GM12864 (cell line): ENCODE results near the gene SBNO2.

ENCODE experiments used
- DNase-seq: peaks from one replicate; pipeline ENCODE4 v3.0.0-alpha.2; 2011; ENCODE audit warnings: low read depth
- H3K4me3 ChIP-seq: 2 replicates; pipeline ENCODE4 v1.5.1; 2011; ENCODE audit warnings: mild to moderate bottlenecking, low read depth, low read length, control low read depth
- TF ChIP-seq, protein P1 (sequence below): IDR thresholded peaks from 2 replicates; pipeline ENCODE4 v1.5.1; 2011; ENCODE audit warnings: low read depth, mild to moderate bottlenecking, moderate library complexity, low read length, control low read depth, inconsistent platforms; ENCODE audit errors: missing control alignments

Gene SBNO2

DNA sequence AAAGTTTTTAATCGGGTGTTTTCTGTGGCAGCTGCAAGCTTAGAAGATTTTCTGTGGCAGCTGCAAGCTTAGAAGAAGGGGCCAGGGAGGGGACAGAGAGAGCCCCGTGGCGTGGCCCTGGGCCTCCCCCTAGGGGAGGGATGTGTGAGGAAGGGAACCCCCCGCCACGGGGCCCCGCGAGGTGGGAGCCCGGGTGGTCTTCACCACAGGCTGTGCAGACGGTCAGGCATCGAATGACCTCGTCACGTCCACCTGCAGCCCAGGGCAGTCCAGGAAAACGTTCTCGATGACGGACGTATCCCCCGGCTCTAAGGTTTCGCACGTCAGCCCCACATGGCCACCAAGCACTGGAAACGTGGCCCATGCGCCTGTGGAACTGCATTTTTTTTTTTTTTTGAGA is 87.5 kb downstream of the SBNO2 start:
- no peak for DNase-seq
- TF ChIP-seq, protein P1, sequence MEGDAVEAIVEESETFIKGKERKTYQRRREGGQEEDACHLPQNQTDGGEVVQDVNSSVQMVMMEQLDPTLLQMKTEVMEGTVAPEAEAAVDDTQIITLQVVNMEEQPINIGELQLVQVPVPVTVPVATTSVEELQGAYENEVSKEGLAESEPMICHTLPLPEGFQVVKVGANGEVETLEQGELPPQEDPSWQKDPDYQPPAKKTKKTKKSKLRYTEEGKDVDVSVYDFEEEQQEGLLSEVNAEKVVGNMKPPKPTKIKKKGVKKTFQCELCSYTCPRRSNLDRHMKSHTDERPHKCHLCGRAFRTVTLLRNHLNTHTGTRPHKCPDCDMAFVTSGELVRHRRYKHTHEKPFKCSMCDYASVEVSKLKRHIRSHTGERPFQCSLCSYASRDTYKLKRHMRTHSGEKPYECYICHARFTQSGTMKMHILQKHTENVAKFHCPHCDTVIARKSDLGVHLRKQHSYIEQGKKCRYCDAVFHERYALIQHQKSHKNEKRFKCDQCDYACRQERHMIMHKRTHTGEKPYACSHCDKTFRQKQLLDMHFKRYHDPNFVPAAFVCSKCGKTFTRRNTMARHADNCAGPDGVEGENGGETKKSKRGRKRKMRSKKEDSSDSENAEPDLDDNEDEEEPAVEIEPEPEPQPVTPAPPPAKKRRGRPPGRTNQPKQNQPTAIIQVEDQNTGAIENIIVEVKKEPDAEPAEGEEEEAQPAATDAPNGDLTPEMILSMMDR = no peak
- no peak overlapping the region for H3K4me3 ChIP-seq

- TF ChIP-seq, protein P1 = no peak
- no peak for DNase-seq
- no peak overlapping the region for H3K4me3 ChIP-seq
Measured at GRCh38 chr19:1085676-1086442, 88.2 kb downstream of the SBNO2 start.

- no peak overlapping the region for H3K4me3 ChIP-seq
- TF ChIP-seq, protein P1 = no peak
- DNase-seq = no peak
Measured at GRCh38 chr19:1085053-1085658, 88.9 kb downstream of the SBNO2 start.

- no peak overlapping the region for H3K4me3 ChIP-seq
- TF ChIP-seq, protein P1 = no peak
- no peak for DNase-seq
Measured at GRCh38 chr19:1084024-1084868, 89.8 kb downstream of the SBNO2 start.

DNA sequence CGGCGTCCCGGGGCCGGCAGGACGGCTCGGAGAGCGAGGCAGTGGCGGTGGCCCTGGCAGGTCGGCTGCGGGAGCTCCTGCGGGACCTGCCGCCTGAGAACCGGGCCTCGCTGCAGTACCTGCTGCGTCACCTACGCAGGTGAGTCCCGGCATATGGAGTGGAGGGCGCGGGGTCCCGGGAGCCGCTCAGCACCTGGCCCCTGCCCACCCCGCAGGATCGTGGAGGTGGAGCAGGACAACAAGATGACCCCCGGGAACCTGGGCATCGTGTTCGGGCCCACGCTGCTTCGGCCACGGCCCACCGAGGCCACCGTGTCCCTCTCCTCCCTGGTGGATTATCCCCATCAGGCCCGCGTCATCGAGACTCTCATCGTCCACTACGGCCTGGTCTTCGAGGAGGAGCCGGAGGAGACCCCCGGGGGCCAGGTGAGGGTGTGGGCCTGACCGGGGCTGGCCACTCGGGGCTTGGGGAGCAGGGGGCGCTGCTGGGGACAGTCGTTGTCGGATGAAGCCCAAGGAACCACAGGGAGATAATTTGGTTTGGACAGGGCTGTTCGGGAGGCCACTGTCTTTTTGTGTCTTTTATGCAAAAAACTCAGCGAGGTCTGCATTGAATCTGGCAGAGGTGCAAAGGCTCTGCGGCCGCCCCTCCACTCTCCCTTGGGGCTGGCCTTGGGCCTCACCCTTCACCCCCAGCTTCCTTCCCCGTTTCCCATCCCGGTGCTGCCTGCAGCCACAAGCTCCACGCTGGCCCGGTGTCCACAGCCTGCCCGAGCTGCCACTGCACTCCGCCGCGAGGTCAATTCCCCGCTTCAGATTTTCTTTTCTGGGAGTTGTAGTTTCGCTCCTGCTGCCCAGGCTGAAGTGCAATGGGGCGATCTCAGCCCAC is 90.9 kb downstream of the SBNO2 start:
- no peak overlapping the region for H3K4me3 ChIP-seq
- DNase-seq = no peak
- TF ChIP-seq, protein P1 = no peak
